ENCODE data around the gene IGSF3.
"Not testable (repeated sequence)": the region's sequence is repeated elsewhere in the genome, so short reads cannot be mapped to it uniquely, and the experiment has no call there.

- TF ChIP-seq CTCF, POLR2A (IDR thresholded peaks at IDR 0.05): not testable (repeated sequence)
These were observed 38.1 kb downstream of the IGSF3 start for GRCh38 chr1:116629441-116629840.
